Body of pancreas (tissue), 4 donors: ENCODE results near the gene PRRC2C.

Experiments
- POLR2A ChIP-seq, 3 donors: fragments of 450-650 bp; IDR thresholded peaks; one replicate each; pipeline ENCODE4 v1.6.1; 2016; ENCODE audit warnings: antibody characterized with exemption in 3 of 3, mild to moderate bottlenecking in 2 of 3
- TF ChIP-seq, protein P1 (sequence below), 7 experiments: fragments of 450-650 bp in 4 of 7; fragments of 200-600 bp in 3 of 7; sonication (generic) in 3 of 7; IDR thresholded peaks; one replicate each; pipeline ENCODE4 v1.5.1; 2016 to 2019; ENCODE audit warnings: antibody characterized with exemption in 7 of 7

DNA sequence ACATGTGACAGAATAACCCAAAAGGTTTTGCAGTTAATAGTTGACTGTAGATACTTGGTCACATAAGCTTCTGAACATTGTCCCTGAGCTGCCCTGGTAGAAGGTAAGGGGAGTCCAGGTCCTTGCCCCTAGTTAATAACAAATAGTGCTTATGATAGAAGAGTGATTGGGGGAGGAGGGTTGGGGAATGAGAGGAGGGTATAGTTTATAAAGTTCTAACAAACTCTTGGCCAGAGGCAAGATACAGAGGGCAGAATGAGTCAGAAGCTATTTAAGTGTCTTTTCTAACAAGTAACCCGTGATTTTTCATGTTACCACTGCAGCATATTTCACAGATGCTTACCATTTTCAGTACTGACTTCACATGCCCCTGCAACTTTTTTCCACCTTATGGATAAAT is 110.0 kb downstream of the PRRC2C start:
- TF ChIP-seq, protein P1, sequence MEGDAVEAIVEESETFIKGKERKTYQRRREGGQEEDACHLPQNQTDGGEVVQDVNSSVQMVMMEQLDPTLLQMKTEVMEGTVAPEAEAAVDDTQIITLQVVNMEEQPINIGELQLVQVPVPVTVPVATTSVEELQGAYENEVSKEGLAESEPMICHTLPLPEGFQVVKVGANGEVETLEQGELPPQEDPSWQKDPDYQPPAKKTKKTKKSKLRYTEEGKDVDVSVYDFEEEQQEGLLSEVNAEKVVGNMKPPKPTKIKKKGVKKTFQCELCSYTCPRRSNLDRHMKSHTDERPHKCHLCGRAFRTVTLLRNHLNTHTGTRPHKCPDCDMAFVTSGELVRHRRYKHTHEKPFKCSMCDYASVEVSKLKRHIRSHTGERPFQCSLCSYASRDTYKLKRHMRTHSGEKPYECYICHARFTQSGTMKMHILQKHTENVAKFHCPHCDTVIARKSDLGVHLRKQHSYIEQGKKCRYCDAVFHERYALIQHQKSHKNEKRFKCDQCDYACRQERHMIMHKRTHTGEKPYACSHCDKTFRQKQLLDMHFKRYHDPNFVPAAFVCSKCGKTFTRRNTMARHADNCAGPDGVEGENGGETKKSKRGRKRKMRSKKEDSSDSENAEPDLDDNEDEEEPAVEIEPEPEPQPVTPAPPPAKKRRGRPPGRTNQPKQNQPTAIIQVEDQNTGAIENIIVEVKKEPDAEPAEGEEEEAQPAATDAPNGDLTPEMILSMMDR (IDR thresholded peaks at IDR 0.05): no peak
- TF ChIP-seq POLR2A (IDR thresholded peaks at IDR 0.05): no peak
